CD8-positive, alpha-beta memory T cell (primary cell): Measurements from ENCODE around the gene ZNRF3. TPM values are rescaled to one million over a fixed set of nuclear protein-coding genes. Genes with fewer than 3 reads are reported as not detected.

Experiments
- CTCF ChIA-PET: fragments of 350-600 bp; sonication (Branson Sonifier 250); formaldehyde crosslinking; loops from one replicate; lab custom pipeline; 2021; ENCODE audit warnings: antibody characterized with exemption; lab: Charles Lee
- POLR2A ChIA-PET: fragments of 350-600 bp; sonication (Branson Sonifier 250); formaldehyde crosslinking; loops from one replicate; lab custom pipeline; 2021; ENCODE audit warnings: antibody characterized with exemption; lab: Charles Lee
- DNase-seq, 5 donors: peaks; one replicate each; pipeline versions ENCODE4 v3.0.0 to v3.0.0-alpha.2; 2020 to 2022; ENCODE audit warnings: mixed read lengths in 1 of 5
- H3K27ac ChIP-seq: one replicate; pipeline ENCODE4 v1.7.0; 2013; ENCODE audit warnings: low read depth, mild to moderate bottlenecking, low read length, moderate library complexity
- H3K27me3 ChIP-seq: 2 replicates; pipeline ENCODE4 v1.7.0; 2013; ENCODE audit warnings: low read length, mild to moderate bottlenecking; ENCODE audit not compliant: insufficient read depth, poor library complexity, severe bottlenecking
- H3K36me3 ChIP-seq: 2 replicates; pipeline ENCODE4 v1.7.0; 2013; ENCODE audit warnings: mild to moderate bottlenecking, low read length, moderate library complexity; ENCODE audit not compliant: insufficient read depth
- H3K4me1 ChIP-seq: 2 replicates; pipeline ENCODE4 v1.7.0; 2013; ENCODE audit warnings: mild to moderate bottlenecking, low read length, moderate library complexity; ENCODE audit not compliant: insufficient read depth
- H3K4me3 ChIP-seq: 2 replicates; pipeline ENCODE4 v1.7.0; 2013; ENCODE audit warnings: mild to moderate bottlenecking, low read length
- H3K9me3 ChIP-seq: 2 replicates; pipeline ENCODE4 v1.7.0; 2013; ENCODE audit warnings: mild to moderate bottlenecking, low read length
- H3K27ac Mint-ChIP-seq, 8 donors: one replicate each; pipeline ENCODE4 v1.8.0; 2020 to 2021; ENCODE audit warnings: mixed read lengths in 8 of 8, mild to moderate bottlenecking in 6 of 8, inconsistent platforms in 3 of 8, moderate library complexity in 3 of 8
- H3K27me3 Mint-ChIP-seq, 2 donors: one replicate each; pipeline ENCODE4 v1.8.0; 2020 to 2021; ENCODE audit warnings: mixed read lengths in 2 of 2, mild to moderate bottlenecking in 1 of 2, moderate library complexity in 1 of 2
- H3K36me3 Mint-ChIP-seq, 3 donors: one replicate each; pipeline ENCODE4 v1.8.0; 2020 to 2021; ENCODE audit warnings: mixed read lengths in 3 of 3, inconsistent platforms in 1 of 3, mild to moderate bottlenecking in 1 of 3
- H3K4me1 Mint-ChIP-seq, 3 donors: one replicate each; pipeline ENCODE4 v1.8.0; 2020 to 2021; ENCODE audit warnings: mixed read lengths in 3 of 3, inconsistent platforms in 1 of 3, mild to moderate bottlenecking in 1 of 3
- H3K4me3 Mint-ChIP-seq, 7 donors: one replicate each; pipeline ENCODE4 v1.8.0; 2020 to 2021; ENCODE audit warnings: mixed read lengths in 7 of 7, mild to moderate bottlenecking in 6 of 7, moderate library complexity in 4 of 7, inconsistent platforms in 2 of 7
- H3K9me3 Mint-ChIP-seq, 5 donors: one replicate each; pipeline ENCODE4 v1.8.0; 2020 to 2022; ENCODE audit warnings: mixed read lengths in 5 of 5, mild to moderate bottlenecking in 3 of 5, moderate library complexity in 2 of 5, inconsistent platforms in 1 of 5
- polyA plus RNA-seq: library from polyadenylated mRNA; unstranded; fragments of 300-500 nt; fragmentation: Illumina TruSeq; gene quantifications from one replicate; pipeline ENCODE4 v1.2.3, GENCODE V29; 2021
- total RNA-seq, 2 experiments: library from RNA; stranded (reverse); gene quantifications; one replicate each; pipeline ENCODE4 v1.2.3, GENCODE V29; 2021

ZNRF3 gene
- total and polyA plus RNA-seq, 3 experiments from 2014 or later: 0.35 to 1.2 (median 1.0) TPM

DNA sequence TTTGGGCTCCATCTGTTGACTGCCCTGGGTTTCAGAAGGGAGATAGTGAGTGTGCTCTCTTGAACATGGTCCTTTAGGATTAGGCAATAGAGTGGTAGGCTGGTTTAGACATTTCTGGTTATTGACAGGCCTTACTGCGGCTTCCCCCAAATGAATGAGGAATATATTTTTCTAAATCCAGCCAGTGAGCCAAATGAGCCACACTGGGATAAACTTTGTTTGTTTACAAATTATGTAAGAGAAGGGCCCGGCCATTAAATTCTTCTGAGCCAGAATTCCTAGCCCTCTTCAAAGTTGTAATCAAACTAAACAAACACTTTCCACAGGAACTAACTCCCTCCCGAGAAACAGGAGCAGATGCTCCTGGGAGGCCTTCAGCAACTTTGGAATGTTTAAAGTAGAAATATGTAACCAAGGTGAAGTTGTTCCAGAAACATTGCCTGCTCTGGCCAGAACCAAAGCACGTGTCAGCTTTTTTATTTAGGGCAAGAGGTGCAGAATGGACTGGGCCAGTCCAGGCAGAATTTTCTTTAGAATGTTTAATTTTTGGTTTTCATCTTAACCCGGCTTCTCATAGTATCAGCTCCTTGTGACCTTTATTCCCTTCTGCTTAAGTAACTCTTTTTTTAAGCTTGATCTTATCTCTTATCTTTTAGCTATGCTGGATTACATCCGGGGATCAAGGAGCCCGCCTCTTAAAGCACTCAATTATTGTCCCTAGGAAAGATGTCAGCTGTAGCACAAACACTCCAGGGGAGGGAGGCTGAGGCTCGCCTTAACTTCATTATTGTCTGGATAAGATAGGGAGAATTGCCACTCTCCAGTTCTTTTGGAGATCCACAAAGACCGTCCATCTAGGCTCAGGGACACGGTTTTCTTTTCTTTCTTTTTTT, 28.7 kb downstream of the ZNRF3 start:
- ChIA-PET CTCF (no interaction called here), POLR2A (no interaction called here)
- Histone ChIP-seq H3K27ac (no peak overlapping the region), H3K36me3 (no peaks in the 10 kb centered on the region), H3K4me1 (no peaks in the 10 kb centered on the region), H3K4me3 (no peak overlapping the region), H3K9me3 (no peaks in the 10 kb centered on the region), H3K27me3 (peaks cover 3% of the 10 kb centered on the region)
- Mint-ChIP-seq H3K9me3 (no peaks in the 10 kb centered on the region), H3K4me3 (no peak overlapping the region), H3K27ac (no peak overlapping the region), H3K4me1 (no peaks in the 10 kb centered on the region), H3K36me3 (no peaks in the 10 kb centered on the region), H3K27me3 (peaks cover 9 to 32% of the 10 kb centered on the region in 2 donors)
- no peak for DNase-seq

DNA sequence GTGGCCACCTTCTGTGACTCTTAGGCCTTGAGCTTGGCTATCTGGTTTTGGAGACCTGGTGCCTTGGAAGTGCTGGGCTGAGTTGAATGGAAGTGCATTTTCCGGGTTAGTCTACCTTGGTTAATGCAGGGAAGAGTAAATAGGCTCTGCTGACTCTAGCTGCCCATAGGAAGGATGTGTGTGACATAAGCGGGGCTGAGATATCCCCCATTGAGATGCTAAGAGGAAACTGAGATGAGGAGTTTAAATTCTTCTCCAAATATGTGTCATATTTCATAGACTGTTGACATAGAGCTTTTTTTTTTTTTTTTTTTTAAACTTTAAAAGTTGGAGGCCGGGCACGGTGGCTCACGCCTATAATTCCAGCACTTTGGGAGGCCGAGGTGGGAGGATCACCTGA, 30.8 kb downstream of the ZNRF3 start:
- H3K36me3 ChIP-seq: no peaks in the 10 kb centered on the region
- no peaks in the 10 kb centered on the region for H3K9me3 Mint-ChIP-seq
- no peak overlapping the region for H3K27ac Mint-ChIP-seq
- no peaks in the 10 kb centered on the region for H3K4me1 ChIP-seq
- peaks cover 7 to 15% of the 10 kb centered on the region in 2 donors for H3K27me3 Mint-ChIP-seq
- no peaks in the 10 kb centered on the region for H3K4me1 Mint-ChIP-seq
- H3K36me3 Mint-ChIP-seq: no peaks in the 10 kb centered on the region
- DNase-seq: no peak
- ChIA-PET POLR2A (no interaction called here), CTCF (no interaction called here)
- H3K27ac ChIP-seq: no peak overlapping the region
- H3K4me3 Mint-ChIP-seq: no peak overlapping the region
- H3K4me3 ChIP-seq: no peak overlapping the region
- no peaks in the 10 kb centered on the region for H3K9me3 ChIP-seq
- peaks cover 3% of the 10 kb centered on the region for H3K27me3 ChIP-seq

DNA sequence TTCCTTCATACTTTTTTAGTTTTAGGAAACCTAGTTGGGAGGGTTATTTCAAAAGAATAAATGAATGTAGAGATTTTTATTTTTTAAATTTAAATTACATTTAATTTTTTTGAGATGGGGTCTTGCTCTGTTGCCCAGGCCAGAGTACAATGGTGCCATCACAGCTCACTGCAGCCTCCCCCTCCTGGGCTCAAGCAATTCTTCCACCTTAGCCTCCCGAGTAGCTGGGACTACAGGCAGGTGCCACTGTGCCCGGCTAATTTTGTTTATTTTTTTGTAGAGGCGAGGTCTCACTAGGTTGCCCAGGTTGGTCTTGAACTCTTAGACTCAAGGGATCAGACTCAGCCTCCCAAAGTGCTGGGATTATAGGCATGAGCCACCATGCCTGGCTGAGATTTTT, 32.6 kb downstream of the ZNRF3 start:
- no peak for DNase-seq
- H3K27me3 ChIP-seq: peaks cover 3% of the 10 kb centered on the region
- Mint-ChIP-seq H3K36me3 (no peaks in the 10 kb centered on the region), H3K27ac (no peak overlapping the region), H3K4me3 (no peak overlapping the region), H3K9me3 (no peaks in the 10 kb centered on the region), H3K27me3 (peaks cover 1 to 17% of the 10 kb centered on the region in 2 donors), H3K4me1 (no peaks in the 10 kb centered on the region)
- no peaks in the 10 kb centered on the region for H3K4me1 ChIP-seq
- POLR2A ChIA-PET: no interaction called here
- CTCF ChIA-PET: no interaction called here
- no peaks in the 10 kb centered on the region for H3K36me3 ChIP-seq
- H3K27ac ChIP-seq: no peak overlapping the region
- H3K4me3 ChIP-seq: no peak overlapping the region
- H3K9me3 ChIP-seq: no peaks in the 10 kb centered on the region

DNA sequence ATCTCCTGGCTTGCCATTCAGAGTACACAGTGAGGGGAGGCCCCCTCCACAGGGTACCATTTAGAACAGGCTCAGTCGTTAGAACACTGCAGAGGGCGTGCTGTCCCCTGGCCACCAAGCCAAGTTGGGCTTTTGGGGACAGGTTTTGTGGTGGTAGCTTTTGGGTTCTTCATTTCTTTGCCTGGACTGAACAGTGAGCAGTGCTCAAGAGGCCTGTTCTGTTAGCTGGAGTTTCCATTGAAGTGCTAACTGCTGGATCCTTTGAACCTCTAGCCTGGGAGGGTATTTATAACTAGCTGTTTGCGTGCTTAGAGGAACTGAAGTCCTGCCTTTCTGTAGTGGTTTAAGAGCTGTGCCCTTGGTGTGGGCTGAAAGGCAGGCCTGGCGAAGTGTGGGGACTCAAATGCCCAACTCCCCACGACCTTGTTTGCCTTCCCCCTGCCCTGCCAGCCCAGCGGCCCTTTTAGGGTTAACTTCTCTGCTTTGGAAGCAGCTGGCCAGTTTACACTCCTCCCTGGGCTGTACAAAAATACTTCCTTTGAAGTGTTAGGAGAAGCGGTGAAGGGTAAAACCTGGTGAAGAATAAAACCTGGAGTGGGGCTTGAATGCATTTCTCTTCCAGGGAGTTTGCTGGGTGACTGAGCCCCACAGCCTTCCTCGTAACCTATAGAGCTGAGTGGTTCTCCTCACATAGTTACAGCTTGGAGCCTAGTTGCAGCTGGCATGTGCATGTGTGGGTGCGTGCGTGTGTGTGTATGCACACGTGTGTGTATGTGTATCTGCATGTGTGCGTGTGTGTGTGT, 34.6 kb downstream of the ZNRF3 start:
- Mint-ChIP-seq H3K4me3 (peak overlapping the region in 1 of 7 donors; percentile 11), H3K27me3 (peaks cover 3 to 28% of the 10 kb centered on the region in 2 donors), H3K36me3 (no peaks in the 10 kb centered on the region), H3K27ac (no peak overlapping the region), H3K9me3 (no peaks in the 10 kb centered on the region), H3K4me1 (no peaks in the 10 kb centered on the region)
- no peak for DNase-seq
- no peaks in the 10 kb centered on the region for H3K4me1 ChIP-seq
- H3K27me3 ChIP-seq: peaks cover 3% of the 10 kb centered on the region
- no peak overlapping the region for H3K27ac ChIP-seq
- ChIA-PET CTCF (no interaction called here), POLR2A (no interaction called here)
- H3K9me3 ChIP-seq: no peaks in the 10 kb centered on the region
- no peak overlapping the region for H3K4me3 ChIP-seq
- no peaks in the 10 kb centered on the region for H3K36me3 ChIP-seq

DNA sequence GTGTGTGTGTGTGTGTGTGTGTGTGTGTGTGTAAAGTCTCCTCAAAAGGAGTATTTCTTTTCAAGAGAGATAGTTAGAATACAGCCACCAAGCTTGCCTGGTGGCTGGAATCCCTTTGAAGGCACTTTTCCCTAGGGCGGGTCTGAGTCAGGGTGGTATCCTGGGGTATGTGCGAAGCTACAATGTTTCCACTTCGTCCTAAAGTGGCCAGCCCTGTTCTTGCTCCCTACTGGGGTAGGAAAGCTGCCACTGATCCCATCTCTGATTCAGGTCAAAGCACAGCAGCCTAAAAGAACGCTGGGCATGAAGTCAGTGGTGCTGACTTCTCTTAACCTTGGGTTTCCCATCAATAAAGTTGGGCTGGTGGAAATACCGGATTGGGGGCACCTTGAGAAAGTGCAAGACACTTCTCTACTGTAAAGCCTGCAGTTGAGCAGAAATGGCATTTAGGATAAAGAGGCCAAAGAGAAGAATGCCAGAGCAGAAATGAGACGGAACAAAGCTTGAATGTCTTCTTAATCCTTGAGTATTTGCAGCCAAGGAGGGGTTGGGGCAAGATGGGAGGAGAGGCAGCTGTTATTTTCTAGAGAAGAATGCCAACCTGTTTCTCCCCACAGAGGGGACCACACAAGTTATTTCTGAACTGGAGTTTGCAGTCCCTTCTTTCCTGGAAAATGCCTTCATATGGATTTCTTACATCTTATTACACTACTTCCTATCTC, 35.3 kb downstream of the ZNRF3 start:
- CTCF ChIA-PET: no interaction called here
- H3K9me3 Mint-ChIP-seq: no peaks in the 10 kb centered on the region
- H3K27ac ChIP-seq: no peak overlapping the region
- no peaks in the 10 kb centered on the region for H3K4me1 ChIP-seq
- H3K4me3 ChIP-seq: no peak overlapping the region
- no peaks in the 10 kb centered on the region for H3K36me3 ChIP-seq
- no peak overlapping the region for H3K27ac Mint-ChIP-seq
- POLR2A ChIA-PET: no interaction called here
- peaks cover 3% of the 10 kb centered on the region for H3K27me3 ChIP-seq
- DNase-seq: no peak
- peaks cover 5 to 36% of the 10 kb centered on the region in 2 donors for H3K27me3 Mint-ChIP-seq
- no peak overlapping the region for H3K4me3 Mint-ChIP-seq
- H3K4me1 Mint-ChIP-seq: no peaks in the 10 kb centered on the region
- H3K9me3 ChIP-seq: no peaks in the 10 kb centered on the region
- H3K36me3 Mint-ChIP-seq: peaks cover 0 to 2% (median 0%) of the 10 kb centered on the region in 3 donors

DNA sequence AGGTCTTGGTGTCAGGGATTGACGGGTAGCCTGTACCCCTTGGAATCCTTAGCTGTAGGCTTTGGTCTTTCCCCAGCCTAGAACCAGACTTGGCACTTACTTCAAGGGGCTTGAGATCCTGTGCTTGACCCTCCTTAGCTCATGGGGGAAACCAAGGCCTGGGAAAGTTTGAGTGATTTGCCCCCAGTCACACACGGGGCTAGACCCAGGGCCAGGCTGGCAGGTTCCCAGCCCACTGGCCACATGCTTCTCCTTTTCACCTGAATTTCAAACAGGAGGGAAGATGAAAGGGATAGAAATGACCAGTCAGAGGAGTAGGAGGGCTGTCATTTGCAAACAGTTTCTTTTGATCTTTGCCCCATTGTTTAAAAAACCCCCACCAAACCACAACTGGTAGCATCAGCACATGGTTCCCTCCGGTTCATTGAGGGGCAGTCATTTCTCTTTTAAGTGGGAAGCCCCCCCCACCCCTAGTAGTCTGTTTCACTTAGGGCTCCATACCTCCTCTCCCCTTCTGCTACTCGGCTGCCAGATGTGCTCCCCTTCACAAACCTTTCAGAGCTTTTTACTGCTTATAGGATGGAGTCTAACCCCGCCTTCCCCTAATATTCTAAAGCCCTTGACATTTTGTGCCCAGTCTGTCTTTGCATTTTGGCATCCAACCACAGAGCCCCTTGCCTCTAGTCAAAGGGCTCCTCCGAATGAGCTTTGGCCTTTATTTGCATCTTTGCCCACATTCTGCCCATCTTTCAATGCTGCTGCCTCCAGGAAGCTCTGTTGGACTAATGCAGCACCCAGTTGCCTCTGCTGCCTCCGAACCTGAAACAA, 37.6 kb downstream of the ZNRF3 start:
- Mint-ChIP-seq H3K36me3 (peaks cover 0 to 5% (median 0%) of the 10 kb centered on the region in 3 donors), H3K27ac (no peak overlapping the region), H3K4me1 (no peaks in the 10 kb centered on the region), H3K4me3 (no peak overlapping the region), H3K27me3 (peaks cover 6 to 48% of the 10 kb centered on the region in 2 donors), H3K9me3 (no peaks in the 10 kb centered on the region)
- Histone ChIP-seq H3K4me3 (no peak overlapping the region), H3K36me3 (no peaks in the 10 kb centered on the region), H3K9me3 (no peaks in the 10 kb centered on the region), H3K27me3 (no peaks in the 10 kb centered on the region), H3K27ac (no peak overlapping the region), H3K4me1 (no peaks in the 10 kb centered on the region)
- ChIA-PET POLR2A (no interaction called here), CTCF (no interaction called here)
- no peak for DNase-seq

DNA sequence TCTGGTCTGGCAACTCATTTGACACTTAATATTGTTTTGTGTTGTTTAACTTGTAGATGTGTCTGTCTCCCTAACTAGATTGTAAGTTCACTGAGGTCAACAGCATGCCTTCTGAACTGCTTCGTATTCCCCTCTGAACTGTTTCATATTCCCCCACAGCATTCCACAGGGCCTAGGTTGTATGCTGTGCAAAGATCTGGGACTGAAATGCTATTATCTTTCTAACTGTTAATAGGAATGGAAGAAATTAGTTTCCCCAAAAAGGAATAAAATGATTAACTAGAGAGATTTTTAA, 38.2 kb downstream of the ZNRF3 start:
- Mint-ChIP-seq H3K27ac (no peak overlapping the region), H3K4me3 (no peak overlapping the region), H3K36me3 (peaks cover 0 to 5% (median 0%) of the 10 kb centered on the region in 3 donors), H3K4me1 (no peaks in the 10 kb centered on the region), H3K9me3 (no peaks in the 10 kb centered on the region), H3K27me3 (peaks cover 6 to 47% of the 10 kb centered on the region in 2 donors)
- H3K27me3 ChIP-seq: no peaks in the 10 kb centered on the region
- no peak overlapping the region for H3K27ac ChIP-seq
- H3K4me3 ChIP-seq: no peak overlapping the region
- POLR2A ChIA-PET: no interaction called here
- CTCF ChIA-PET: no interaction called here
- H3K36me3 ChIP-seq: no peaks in the 10 kb centered on the region
- DNase-seq: no peak
- H3K9me3 ChIP-seq: no peaks in the 10 kb centered on the region
- no peaks in the 10 kb centered on the region for H3K4me1 ChIP-seq
